Measurements from ENCODE around the gene TCF7. TPM values are rescaled to one million over a fixed set of nuclear protein-coding genes. Genes with fewer than 3 reads are reported as not detected.

The TCF7 gene
- total and polyA plus RNA-seq, 2 of the 13 experiments (the other 11 are each of a cell fraction or from before 2014, with no cell fraction given) = 6.3 to 6.8 TPM

DNA sequence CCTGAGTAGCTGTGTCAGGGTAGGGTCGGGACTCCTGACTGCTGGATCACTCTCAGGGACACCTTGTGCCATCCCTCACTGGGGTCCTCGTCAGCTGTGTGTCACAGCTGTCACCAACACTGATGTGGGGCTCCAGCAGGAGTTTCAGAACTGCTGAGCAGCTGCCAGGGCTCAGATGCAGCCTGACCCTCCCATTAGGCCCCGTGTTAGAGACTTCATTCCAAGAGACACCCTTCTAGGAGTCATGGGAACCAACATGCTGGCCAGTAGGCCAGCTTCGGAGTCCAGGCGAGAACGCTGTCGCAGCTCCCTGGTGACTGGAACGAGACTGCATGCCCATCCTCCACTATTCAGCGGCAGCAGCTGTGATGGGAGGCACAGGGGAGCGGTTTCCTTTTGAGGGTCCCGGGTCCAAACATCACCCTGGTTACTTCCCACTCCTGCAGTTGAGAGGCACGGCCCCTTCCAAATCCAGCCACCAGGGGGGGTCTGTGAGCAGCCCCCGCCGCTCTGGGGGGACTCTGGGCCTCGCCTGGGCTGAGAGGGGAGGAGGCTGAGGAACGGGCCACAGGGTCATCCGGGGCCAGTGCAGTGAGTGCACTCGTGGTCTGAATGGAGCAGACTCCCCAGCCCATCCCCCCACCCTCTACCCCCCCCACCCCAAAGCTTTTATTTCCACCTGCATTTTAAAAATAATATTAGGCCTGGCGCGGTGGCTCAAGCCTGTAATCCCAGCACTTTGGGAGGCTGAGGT lies 12.6 kb upstream of the TCF7 start (continued):
- TF ChIP-seq, protein P1, sequence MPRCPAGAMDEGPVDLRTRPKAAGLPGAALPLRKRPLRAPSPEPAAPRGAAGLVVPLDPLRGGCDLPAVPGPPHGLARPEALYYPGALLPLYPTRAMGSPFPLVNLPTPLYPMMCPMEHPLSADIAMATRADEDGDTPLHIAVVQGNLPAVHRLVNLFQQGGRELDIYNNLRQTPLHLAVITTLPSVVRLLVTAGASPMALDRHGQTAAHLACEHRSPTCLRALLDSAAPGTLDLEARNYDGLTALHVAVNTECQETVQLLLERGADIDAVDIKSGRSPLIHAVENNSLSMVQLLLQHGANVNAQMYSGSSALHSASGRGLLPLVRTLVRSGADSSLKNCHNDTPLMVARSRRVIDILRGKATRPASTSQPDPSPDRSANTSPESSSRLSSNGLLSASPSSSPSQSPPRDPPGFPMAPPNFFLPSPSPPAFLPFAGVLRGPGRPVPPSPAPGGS (CRISPR knock-in tag; IDR thresholded peaks at IDR 0.05) = no peak
- TF ChIP-seq RARA (CRISPR knock-in tag; IDR thresholded peaks at IDR 0.05) = peak; percentile 38; the same call in 1 of the 2 replicates
- TF ChIP-seq HNRNPUL1 (IDR thresholded peaks at IDR 0.05; ENCODE audit: low read depth, low read length) = no peak
- no peak for TF ChIP-seq MXD1 (CRISPR knock-in tag; IDR thresholded peaks at IDR 0.05)
- no peak for TF ChIP-seq CEBPG (CRISPR knock-in tag; IDR thresholded peaks at IDR 0.05)
- TF ChIP-seq MAFF (IDR thresholded peaks at IDR 0.05; ENCODE audit: low read depth, low read length) = no peak
- no peak for TF ChIP-seq RBM22 (optimal IDR thresholded peaks at IDR 0.05; ENCODE audit: low read length)
- no peak for TF ChIP-seq ZNF224 (CRISPR knock-in tag; IDR thresholded peaks at IDR 0.05)
- no peak for TF ChIP-seq ZEB1 (IDR thresholded peaks at IDR 0.05; ENCODE audit: insufficient replicate concordance, low read depth)
- TF ChIP-seq PBX2 (CRISPR knock-in tag; IDR thresholded peaks at IDR 0.05) = no peak
- TF ChIP-seq, protein P2, sequence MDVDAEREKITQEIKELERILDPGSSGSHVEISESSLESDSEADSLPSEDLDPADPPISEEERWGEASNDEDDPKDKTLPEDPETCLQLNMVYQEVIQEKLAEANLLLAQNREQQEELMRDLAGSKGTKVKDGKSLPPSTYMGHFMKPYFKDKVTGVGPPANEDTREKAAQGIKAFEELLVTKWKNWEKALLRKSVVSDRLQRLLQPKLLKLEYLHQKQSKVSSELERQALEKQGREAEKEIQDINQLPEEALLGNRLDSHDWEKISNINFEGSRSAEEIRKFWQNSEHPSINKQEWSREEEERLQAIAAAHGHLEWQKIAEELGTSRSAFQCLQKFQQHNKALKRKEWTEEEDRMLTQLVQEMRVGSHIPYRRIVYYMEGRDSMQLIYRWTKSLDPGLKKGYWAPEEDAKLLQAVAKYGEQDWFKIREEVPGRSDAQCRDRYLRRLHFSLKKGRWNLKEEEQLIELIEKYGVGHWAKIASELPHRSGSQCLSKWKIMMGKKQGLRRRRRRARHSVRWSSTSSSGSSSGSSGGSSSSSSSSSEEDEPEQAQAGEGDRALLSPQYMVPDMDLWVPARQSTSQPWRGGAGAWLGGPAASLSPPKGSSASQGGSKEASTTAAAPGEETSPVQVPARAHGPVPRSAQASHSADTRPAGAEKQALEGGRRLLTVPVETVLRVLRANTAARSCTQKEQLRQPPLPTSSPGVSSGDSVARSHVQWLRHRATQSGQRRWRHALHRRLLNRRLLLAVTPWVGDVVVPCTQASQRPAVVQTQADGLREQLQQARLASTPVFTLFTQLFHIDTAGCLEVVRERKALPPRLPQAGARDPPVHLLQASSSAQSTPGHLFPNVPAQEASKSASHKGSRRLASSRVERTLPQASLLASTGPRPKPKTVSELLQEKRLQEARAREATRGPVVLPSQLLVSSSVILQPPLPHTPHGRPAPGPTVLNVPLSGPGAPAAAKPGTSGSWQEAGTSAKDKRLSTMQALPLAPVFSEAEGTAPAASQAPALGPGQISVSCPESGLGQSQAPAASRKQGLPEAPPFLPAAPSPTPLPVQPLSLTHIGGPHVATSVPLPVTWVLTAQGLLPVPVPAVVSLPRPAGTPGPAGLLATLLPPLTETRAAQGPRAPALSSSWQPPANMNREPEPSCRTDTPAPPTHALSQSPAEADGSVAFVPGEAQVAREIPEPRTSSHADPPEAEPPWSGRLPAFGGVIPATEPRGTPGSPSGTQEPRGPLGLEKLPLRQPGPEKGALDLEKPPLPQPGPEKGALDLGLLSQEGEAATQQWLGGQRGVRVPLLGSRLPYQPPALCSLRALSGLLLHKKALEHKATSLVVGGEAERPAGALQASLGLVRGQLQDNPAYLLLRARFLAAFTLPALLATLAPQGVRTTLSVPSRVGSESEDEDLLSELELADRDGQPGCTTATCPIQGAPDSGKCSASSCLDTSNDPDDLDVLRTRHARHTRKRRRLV (CRISPR knock-in tag; IDR thresholded peaks at IDR 0.05) = no peak
- no peak for TF ChIP-seq HDAC6 (IDR thresholded peaks at IDR 0.05; ENCODE audit: low read depth, low read length)

All from HepG2 (cell line).